Measurements from ENCODE around the gene ARHGAP29.

ARHGAP29 gene

GRCh38 chr1:94234615-94235014 is 2.8 kb downstream of the ARHGAP29 start:
- DNase-seq (ENCODE audit: low read depth in 2 of 2) = no peak

GRCh38 chr1:94231746-94232145 is 5.6 kb downstream of the ARHGAP29 start:
- no peak for DNase-seq (ENCODE audit: low read depth in 2 of 2)

- DNase-seq (ENCODE audit: low read depth in 2 of 2) = no peak
Observed at GRCh38 chr1:94230920-94231319, 6.5 kb downstream of the ARHGAP29 start.

DNA sequence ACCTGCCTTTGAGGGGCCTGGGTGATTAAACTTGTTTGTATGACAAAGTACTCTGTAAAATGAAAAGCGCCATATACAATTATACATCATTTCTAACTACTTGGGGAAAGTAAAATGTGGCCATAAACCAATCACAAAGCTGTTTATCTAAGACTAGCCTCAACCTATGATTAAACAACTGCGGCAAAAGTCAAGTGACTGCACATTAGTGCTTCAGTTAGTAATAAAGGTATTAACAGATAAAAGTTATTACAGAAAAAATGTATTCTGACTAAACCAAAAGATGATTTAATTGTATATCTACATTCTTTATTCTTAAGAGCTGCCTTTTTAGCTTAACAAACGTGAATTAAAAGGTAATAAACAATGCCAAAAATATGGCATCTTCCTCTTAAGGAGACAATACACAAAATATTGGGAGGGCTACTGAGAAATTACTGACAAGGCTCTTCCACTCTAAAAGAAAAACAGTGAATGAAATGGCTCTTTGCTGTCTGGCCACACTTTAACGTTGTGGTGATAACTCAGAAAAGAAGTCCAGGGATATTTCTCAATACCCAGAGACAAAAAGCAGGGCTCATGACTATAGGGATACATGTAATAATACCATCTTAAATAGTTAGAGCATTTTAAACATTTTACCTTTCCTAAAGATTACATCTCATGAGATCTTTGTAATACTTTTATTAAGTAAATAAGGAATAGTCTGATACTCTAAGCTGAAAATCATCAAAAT is 8.6 kb downstream of the ARHGAP29 start:
- no peak for DNase-seq (ENCODE audit: low read depth in 2 of 2)

- DNase-seq (ENCODE audit: low read depth in 2 of 2) = no peak
Observed at GRCh38 chr1:94227624-94228023, 9.8 kb downstream of the ARHGAP29 start.

- DNase-seq (ENCODE audit: low read depth in 2 of 2) = no peak
Observed at GRCh38 chr1:94225845-94226244, 11.5 kb downstream of the ARHGAP29 start.

DNA sequence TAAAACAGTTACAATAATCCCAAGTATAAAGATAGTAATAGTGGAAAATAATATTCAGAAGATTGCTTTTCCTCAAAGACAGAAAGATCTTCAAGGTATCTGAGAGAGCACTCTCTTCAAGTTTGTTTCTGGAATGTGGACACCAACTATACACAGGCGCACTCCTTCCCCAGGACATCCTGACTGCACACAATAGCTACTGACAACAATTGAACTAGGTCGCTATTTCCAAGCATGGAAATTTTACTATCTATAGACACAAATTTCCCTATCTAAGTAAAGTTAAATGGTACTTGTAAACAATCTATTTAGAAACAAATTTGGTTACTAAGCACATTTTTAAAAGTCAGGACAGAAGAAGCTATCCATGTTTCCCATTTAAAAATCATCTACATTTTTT is 19.1 kb downstream of the ARHGAP29 start:
- no peak for DNase-seq (ENCODE audit: low read depth in 2 of 2)

GRCh38 chr1:94215955-94216354 is 21.4 kb downstream of the ARHGAP29 start:
- no peak for DNase-seq (ENCODE audit: low read depth in 2 of 2)

- no peak for DNase-seq (ENCODE audit: low read depth in 2 of 2)
Observed at GRCh38 chr1:94209982-94210381, 27.4 kb downstream of the ARHGAP29 start.

DNA sequence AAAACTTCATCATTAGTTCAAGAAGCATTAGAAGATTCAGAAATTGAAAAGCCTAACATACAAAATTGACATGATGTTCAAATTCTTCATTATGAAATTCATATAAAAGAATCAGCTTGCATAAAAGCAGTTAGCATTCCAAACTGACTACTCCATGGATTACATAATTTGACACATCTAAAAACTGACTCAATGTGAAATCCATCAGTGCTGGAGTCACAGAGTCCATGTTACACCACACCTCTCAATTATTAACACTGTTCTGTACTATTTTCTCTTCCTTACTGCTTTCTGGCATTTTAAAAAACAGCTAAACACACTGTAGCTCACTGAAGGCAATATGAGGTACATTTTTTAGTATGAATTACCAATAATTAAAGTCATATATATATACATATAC is 28.0 kb downstream of the ARHGAP29 start:
- DNase-seq (ENCODE audit: low read depth in 2 of 2) = no peak

DNA sequence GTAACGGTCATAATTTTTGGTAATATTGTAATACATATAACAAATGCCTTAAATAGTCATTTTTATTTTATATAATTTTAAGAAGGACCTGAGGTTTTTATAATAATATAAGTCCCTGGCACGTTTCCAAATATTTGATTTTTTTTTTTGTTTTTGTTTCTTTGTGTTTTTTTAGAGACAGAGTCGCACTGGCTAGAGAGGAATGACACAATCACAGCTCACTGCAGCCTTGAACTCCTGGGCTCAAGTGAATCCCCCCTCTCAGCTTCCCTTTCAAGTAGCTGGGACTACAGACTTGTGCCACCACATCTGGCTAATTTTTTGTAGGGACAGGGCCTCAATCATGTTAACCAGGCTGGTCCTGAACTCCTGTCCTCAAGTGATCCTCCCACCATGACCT is 29.7 kb downstream of the ARHGAP29 start:
- no peak for DNase-seq (ENCODE audit: low read depth in 2 of 2)

GRCh38 chr1:94205639-94206038 is 31.7 kb downstream of the ARHGAP29 start:
- no peak for DNase-seq (ENCODE audit: low read depth in 2 of 2)

DNA sequence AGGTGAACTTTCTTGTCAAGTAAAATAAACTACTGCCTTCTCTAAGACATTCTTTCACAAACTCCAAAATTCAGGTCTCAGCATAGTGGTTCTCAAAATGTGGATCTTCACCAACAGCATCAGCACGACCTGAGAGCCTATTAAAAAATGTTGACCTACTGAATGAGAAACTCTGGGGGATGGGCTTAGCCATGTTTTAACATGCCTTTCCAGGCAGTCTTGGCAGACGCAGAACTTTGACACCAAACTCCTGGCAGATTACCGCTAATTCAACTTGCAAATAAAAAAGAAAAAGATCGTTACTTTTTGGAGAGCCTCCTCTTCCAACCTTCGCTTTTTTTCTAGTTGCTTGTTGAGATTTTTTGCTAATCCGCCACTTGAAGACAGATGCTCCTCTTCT is 35.1 kb downstream of the ARHGAP29 start:
- no peak for DNase-seq (ENCODE audit: low read depth in 2 of 2)

DNA sequence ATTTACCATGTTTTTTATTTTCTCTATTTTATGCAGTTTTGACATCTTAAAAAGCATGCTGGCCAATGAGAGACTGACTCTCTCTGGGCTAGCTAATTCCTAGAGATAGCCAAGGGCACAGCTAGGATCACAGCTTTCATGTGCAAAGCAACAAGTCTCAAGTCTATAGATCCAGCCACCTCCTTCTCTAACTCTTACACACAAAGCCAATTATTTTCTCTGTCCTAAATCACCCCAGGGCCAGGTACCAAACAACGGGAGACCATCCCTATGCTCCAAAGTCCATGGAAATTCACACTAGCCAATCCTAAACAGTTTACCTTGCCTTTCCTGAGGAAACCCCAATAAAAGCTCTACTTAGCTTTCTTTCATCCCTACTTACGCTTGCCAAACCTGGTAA is 38.0 kb downstream of the ARHGAP29 start:
- no peak for DNase-seq (ENCODE audit: low read depth in 2 of 2)

GRCh38 chr1:94194079-94194865 is 43.1 kb downstream of the ARHGAP29 start:
- DNase-seq (ENCODE audit: low read depth in 2 of 2) = no peak

DNA sequence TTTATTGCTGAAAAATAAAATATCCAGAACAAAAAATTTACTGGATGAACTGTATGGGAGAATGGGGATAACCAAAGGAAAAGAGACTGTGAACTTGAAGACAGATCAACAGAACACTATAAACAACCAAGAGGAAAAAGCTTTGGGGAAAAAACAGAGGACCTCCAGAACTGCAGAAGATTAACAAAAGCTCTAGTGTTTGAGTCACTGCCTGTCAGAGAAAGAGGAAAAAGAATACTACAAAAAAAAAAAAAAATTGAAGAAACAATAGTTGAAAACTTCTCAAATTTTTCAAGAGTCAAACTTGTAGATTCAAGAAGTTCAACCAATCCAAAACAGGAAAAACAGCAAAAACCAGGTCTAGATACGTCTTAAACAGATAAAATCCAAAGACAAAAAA is 44.3 kb downstream of the ARHGAP29 start:
- DNase-seq (ENCODE audit: low read depth in 2 of 2) = no peak

GRCh38 chr1:94191216-94191615 is 46.2 kb downstream of the ARHGAP29 start:
- no peak for DNase-seq (ENCODE audit: low read depth in 2 of 2)

- DNase-seq (ENCODE audit: low read depth in 2 of 2) = no peak
Observed at GRCh38 chr1:94186946-94187345, 50.4 kb downstream of the ARHGAP29 start.

DNA sequence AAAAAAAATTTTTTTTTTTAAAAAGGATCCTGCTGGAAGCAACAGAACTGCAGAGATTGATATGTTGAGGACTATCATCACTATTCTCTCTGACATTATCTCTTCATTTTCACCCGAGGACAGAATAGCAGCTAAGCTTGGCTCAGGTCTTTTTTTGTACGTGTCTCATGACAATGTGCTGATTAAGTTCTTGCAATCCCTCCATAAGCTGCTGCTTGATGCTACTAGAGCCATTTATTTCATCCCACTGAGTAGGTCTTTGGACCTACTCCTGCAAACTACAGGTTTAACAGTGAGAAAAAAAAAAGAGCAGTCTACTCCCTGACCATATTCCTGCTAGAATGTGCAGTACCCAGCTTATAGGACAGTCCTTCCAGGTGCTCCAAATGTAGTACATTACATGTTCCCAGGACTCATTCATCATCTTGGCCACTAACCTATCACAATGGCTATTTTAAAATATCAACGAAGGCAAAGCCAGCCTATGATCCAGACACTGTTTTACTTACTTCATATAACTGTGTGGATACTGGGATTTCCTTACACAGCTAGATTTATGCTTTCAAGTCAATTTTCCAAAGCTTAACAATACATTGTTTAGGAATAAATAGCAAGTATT is 54.1 kb downstream of the ARHGAP29 start:
- no peak for DNase-seq (ENCODE audit: low read depth in 2 of 2)

DNA sequence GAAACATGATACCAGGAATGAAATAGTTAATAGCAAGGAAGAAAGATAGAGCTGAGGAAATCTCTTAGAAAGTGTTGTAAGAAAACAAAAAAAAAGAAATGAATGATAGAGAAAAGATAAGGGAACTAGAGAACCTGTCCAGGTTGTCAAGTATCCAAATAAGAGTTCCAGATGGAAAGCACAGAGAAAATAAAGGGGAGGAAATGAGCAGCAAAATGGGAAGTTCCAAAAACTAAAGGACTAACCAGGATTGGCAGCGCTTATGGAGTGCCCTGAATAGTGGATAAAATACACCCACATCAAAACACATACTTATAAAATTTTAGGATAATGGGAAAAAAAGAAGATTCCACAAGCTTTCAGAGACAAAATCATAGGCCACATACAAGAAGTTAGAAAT is 55.2 kb downstream of the ARHGAP29 start:
- DNase-seq (ENCODE audit: low read depth in 2 of 2) = no peak

DNA sequence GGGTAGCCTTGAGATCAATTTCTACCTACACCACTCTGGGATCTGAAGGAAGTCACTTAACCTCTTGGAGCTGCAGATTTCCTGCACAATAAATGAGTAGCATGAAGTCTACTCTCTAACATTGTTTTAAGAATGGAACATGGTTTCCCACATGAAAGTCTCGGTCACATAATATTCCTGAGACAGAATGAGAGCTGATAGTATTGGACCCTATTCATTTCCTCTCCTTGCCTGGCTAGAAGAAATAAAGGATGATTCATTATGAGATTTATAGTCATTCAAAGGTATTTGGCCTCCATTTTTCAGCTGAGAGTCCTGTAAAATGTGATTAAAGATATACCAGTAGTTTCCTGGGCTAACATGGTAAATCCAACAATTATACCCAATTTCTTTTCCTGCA is 56.7 kb downstream of the ARHGAP29 start:
- no peak for DNase-seq (ENCODE audit: low read depth in 2 of 2)

DNA sequence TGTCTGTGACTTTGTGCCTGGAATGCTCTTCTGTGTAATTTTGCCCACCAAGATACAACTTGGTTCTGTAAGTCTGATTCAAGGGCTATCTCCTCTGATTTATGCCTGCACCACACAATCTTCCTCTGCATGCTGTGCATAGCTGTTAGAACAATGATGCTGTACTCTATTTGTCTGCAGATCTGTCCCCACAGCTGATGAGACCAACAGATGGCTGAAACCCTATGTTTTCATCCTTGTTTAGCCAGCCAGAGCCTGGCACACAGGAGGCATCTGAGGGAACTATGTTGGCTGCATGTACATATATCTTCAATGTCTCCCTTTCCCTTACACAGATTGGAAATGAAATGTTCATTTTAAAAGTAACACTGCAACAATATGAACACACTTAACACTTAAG is 58.5 kb downstream of the ARHGAP29 start:
- DNase-seq (ENCODE audit: low read depth in 2 of 2) = no peak

DNA sequence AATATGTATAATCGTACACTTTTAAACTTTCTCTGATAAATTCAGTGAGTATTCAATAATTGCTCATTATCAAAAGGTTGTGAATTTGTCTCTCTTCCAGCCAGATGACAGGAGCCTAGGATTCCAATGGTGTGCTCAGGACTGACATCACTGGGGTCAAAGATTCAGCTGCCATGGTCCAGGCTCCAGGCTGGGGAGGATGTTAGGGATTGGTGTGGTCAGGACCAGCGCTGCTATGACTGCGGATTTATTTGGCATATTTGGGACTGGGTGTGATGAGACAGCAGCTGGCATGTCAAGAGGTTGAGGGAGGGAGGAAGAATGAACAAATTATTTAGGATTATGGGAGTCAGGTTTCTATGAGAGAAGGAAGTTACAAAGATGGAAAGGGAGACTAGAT is 68.3 kb downstream of the ARHGAP29 start:
- no peak for DNase-seq (ENCODE audit: low read depth in 2 of 2)
